Umbilical cord (tissue), 2 donors: Measurements from ENCODE around the gene SPEN. TPM values are rescaled to one million over a fixed set of nuclear protein-coding genes. Genes with fewer than 3 reads are reported as not detected.
"Not testable (repeated sequence)": the region's sequence is repeated elsewhere in the genome, so short reads cannot be mapped to it uniquely, and the experiment has no call there.

Experiments
- DNase-seq: peaks from one replicate; pipeline ENCODE4 v3.0.0-alpha.2; 2015; ENCODE audit warnings: low spot score
- total RNA-seq: library from RNA; depleted of rRNA; stranded (reverse); fragments of >200 nt; gene quantifications from one replicate; pipeline ENCODE4 v1.2.3, GENCODE V29; 2014; ENCODE audit warnings: low replicate concordance; ENCODE audit not compliant: insufficient read depth

SPEN gene, protein sequence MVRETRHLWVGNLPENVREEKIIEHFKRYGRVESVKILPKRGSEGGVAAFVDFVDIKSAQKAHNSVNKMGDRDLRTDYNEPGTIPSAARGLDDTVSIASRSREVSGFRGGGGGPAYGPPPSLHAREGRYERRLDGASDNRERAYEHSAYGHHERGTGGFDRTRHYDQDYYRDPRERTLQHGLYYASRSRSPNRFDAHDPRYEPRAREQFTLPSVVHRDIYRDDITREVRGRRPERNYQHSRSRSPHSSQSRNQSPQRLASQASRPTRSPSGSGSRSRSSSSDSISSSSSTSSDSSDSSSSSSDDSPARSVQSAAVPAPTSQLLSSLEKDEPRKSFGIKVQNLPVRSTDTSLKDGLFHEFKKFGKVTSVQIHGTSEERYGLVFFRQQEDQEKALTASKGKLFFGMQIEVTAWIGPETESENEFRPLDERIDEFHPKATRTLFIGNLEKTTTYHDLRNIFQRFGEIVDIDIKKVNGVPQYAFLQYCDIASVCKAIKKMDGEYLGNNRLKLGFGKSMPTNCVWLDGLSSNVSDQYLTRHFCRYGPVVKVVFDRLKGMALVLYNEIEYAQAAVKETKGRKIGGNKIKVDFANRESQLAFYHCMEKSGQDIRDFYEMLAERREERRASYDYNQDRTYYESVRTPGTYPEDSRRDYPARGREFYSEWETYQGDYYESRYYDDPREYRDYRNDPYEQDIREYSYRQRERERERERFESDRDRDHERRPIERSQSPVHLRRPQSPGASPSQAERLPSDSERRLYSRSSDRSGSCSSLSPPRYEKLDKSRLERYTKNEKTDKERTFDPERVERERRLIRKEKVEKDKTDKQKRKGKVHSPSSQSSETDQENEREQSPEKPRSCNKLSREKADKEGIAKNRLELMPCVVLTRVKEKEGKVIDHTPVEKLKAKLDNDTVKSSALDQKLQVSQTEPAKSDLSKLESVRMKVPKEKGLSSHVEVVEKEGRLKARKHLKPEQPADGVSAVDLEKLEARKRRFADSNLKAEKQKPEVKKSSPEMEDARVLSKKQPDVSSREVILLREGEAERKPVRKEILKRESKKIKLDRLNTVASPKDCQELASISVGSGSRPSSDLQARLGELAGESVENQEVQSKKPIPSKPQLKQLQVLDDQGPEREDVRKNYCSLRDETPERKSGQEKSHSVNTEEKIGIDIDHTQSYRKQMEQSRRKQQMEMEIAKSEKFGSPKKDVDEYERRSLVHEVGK (N-terminal part only)
- total RNA-seq, result 23.1 TPM

DNA sequence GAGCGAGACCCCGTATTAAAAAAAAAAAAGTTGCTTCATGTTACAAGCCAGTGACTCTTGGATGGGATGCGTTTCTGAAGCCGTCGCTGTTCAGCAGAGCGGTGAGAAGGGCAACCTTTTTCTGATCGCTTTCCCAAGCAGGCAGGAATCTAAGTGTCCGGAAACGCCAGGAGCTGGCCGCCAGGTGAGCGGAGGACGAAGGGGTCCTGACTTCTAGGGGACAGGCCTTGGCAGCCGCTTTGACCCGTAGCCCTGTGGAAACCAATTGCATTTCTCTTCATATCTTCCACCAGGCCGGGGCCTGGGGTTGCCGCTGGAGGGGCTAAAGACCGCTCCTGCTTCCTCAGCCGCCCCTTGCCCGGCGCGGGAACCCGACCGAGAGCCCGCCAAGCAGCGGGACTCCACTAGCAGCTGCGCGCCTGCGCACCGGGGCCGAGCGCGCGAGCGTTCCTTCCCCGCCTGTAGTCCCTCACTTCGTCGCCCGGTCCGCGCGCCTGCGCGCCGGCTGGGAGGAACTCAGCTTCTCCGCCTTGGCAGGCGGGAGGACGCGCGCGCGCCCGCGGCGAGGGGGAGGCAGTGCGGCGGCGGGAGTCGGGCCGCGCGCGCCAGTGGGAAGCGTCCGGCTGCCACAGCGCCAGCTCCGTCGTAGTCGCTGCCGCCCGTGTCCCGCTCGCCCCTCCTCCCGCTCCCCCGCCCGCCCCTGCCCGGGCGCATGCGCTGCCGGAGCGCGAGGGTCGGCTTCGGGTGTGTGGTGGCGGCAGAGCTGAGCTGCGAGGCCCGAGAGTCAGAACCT, at the start of gene SPEN:
Gene SPEN (plus strand): TSS at position 608 of the 793 bp plus-strand sequence. CDS start 361 bp downstream, outside the sequence.
- DNase-seq, result peak; percentile 99

DNA sequence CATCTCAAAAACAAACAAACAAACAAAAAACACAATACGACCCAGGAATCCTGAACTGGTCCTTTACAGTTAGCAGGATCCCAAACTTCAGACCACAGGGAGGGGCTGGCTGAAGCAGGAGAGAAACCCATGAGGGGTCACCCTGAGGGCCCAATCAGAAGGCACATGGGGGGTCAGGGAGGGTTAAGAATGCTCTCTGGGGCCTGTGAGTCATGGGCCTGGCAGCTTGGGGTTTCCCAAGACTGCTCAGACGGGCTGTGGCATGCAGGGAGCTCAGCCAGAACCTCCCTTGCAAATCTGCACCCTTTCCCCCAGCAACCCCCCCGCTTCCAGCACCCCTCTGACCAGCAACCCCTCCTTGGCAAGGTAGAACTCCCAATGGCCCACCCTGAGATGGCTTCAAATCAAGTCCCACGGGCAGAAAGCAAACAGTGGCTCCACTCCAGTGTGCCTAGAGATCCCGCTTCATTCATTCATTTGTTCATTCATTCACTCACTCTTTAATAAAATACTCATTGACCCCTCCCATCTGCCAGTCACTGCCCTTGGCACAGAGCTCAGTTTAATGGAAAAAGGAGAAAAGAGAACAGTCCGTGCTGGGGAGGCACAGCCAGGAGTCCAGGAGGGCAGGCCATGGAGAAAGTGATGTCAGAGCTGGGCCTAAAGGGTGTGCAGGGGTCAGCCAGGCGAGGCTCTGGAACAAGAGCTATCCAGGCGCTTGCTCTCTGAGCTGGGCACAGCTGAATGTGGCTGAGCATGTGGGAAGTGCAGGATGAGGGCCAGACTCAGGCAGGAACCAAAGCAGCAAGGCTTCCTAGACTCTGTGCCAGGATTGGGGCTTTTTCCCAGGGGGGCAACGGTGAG, 48.3 kb upstream of the SPEN start:
- DNase-seq, result peak; percentile 85

DNA sequence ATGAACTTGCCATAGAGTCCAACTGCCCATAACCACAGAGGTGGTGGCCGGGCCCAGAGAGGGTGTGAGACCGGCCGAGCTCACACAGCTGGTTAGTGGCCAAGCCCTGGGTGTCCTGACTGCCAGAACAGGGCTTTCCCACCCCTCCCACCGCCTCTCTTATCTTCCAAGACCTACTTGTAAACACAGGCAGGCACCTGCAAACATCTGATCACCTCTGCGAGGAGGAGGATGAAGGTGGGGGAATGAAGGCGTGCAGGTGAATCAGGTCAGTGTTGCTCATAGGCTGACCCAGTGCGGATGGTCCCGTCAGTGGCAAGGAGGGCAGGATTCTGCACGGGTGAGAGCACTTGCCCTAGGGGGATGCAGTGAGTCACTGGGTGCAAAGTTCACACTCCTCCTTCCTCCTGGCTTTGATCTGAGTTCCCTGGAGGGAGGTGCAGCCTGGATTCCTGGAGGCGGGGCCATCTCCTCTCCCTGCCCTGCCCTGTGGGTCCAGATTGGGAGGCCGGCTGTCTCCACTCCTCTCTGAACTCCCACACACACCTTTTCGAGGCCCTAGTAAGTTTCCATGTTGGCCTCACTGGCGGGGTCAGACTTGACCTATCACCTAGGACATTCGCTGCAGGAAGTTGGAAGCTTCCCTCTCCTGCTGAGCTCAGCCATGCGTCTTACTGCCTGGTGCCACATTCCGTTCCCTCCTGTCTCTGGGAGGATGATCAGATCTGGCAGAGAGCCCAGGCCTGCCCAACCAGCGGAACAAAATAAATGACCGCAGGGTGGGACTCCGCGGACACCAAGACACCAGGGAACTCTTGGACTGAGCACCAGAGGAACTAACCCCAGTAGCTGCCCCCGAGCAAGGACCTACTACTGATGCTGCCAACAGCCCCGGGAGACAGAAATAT, 47.3 kb upstream of the SPEN start:
- DNase-seq, result peak; percentile 57

DNA sequence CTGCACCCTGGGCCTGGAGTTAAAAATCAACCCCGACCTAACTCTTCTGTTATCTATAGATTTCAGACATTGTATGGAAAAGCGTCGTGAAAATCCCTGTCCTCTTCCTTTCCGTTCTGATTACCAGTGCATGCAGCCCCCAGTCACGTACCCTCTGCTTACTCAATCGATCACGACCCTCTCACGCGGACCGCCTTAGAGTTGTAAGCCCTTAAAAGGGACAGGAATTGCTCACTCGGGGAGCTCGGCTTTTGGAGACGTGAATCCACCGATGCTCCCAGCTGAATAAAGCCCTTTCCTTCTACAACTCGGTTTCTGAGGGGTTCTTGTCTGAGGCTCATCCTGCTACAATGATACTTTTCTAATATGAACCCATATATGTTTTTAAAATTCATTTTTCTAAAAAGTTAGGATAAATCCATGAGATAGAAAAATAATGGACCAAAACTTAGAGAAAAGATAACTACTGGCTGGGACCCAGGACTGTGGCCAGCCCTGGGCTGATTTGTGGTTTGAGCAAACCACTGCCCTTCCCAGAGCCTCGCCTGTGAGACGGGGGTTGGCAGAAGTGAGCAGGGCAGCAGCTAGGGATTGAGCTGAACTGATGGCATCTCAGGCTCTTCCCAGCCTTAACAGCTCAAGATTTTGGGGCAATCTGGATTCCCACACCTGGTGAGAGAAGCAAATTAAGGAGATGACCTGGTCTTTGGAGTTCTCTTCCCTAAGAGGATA, 45.1 kb upstream of the SPEN start:
- no peak for DNase-seq

DNA sequence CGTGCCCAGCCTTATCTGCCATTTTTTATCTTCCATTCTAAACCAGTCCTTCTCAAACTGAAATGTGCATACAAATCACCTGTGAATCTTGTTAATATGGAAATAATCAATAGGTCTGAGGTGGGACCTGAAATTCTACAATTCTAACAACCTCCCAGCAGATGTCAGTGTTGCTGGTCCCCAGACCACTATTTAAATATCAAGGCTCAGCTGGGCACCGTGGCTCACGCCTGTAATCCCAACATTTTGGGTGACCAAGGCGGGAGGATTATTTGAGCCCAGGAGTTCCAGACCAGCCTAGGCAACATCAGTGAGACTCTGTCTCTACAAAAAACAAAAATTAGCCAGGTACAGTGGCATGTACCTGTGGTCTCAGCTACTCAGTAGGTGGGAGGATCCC, 44.1 kb upstream of the SPEN start:
- DNase-seq, result no peak

DNA sequence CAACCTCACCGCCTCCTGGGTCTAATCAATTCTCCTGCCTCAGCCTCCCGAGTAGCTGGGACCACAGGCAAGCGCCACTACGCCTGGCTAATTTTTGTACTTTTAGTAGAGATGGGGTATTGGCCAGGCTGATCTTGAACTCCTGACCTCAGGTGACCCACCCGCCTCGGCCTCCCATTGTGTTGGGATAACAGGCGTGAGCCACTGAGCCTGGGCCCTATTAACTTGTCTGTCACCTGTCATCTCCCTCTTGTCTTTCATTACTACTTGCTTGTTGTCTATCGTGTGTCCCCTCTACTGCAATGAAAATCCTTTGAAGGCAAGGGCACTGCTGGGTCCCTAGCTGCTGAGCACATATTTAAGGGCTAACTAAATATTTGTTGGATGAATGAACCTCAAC, 43.4 kb upstream of the SPEN start:
- DNase-seq, result no peak

DNA sequence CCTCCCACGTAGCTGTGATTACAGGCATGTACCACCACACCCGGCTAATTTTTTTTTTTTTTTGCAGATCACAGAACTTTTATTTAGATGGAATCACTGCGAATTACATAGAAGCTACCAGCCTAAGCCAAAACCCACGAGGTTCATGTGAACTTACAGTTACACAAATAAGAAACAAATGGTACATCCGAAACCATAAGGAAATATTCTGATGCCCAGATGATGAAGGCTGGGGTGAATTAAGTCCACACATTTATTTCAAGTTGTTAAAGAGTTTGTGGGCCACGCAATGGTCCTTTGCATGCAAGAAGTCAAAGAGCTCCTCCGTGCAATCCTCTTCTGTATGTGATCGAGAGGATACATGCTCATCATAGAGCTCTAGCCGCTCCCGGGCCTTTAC, 40.4 kb upstream of the SPEN start:
- DNase-seq, result no peak

DNA sequence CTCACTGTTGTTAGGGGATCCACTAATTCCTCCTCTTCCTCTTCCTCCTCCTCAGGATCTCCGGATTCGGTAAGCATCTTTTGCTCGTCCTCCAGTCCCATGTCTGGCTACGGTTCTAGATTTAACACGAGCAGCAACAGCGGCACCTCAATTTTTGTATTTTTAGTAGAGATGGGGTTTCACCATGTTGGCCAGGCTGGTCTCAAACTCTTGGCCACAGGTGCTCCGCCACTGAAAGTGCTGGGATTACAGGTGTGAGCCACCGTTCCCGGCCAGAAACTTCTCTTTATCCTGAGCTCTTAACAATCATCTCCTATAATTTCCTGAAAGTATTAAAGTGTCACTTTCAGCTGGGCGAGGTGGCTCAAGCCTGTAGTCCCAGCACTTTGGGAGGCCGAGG, 40.0 kb upstream of the SPEN start, which contains the start of gene UQCRHL:
Gene UQCRHL (minus strand): TSS at position 101 of the 400 bp plus-strand sequence. CDS start 0 bp downstream, at position 101.
- DNase-seq, result not testable (repeated sequence)

DNA sequence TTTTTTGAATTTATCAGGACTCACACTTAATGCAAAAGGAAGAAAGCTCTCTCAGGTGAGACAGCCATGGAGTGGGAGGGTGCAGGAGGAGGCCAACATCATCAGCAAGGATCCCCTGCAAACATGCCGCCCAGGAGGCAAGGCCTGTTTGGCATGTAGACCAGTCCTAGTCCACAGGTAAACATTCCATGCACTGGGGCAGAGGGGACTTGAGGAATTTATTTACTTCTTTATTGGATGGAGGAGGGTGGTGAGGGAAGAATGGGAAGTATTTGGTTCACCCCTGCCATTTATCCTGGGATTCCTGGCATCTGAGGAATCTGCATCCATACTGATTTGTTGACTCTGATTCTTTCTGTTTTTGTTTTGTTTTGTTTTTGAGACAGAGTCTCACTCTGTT, 38.6 kb upstream of the SPEN start:
- no peak for DNase-seq

DNA sequence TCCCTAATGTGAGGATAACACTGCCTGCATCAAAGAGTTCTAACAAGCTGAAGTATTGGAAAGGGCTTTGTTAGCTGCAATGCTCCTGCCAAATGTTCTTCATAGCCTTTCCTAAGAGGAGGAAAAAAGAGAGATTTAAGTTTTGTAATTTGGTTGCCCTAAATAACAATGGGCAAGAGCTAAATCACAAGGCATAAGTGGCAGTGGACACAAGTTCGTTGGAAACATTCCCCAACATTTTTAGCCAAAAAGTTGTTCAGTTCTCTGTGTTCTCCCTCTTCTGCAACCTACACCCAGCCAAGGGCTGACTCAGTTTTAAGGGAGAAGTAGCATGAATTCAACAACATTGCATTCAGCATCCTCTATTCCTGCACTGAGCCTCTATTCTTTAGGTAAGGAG, 37.4 kb upstream of the SPEN start:
- DNase-seq, result no peak

DNA sequence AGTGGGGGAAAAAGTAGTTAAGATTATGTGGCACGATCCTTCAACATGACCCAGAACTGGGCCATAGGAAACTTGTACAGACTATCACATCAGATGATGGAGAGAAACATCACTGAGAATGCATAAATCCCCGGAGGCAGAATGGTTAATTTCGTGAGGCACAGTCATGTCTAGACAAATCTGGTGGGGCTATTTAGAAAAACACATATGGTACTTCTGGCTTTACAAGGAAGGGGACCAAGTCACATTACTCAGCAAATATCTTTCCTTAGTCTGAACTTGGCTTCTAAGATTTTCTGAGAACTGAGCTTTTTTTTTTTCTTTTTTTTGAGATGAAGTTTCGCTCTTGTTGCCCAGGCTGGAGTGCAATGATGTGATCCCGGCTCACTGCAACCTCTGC, 30.8 kb upstream of the SPEN start:
- DNase-seq, result no peak

DNA sequence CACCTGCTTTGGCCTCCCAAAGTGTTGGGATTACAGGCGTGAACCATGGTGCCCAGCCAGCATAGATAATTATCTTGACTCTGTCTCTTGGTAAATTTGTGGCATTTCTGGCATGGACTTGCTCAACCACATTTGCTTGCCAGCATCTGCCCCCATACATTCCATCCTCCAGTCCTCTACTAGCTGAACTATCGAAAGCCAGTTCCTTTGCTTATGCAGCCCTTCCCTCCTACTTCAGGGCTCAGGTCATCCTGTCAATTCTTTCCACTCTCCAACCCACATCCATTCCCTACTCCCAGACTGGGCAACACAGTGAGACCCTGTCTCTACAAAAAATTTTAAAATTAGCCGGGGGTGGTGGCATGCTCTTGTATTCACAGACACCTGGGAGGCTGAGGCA, 27.0 kb upstream of the SPEN start:
- DNase-seq, result no peak

DNA sequence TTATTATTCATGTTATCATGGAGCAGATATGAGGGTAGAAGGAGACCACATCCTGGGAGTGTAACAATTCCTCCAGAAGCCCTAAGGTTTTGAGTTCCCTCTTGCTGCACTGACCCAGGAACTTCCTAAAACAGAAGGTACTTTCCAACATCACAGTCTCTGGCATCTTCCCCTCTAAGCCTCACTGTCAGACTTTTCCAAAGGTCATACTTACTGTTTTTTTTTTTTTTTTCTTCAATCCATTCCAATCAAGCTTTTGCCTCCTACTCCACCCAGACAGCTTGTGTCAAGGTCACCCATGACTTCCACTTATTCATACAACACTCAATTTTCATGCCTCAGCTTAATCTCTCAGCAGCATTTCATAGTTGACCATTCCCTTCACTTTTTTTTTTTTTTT, 21.7 kb upstream of the SPEN start:
- peak; percentile 46 for DNase-seq

DNA sequence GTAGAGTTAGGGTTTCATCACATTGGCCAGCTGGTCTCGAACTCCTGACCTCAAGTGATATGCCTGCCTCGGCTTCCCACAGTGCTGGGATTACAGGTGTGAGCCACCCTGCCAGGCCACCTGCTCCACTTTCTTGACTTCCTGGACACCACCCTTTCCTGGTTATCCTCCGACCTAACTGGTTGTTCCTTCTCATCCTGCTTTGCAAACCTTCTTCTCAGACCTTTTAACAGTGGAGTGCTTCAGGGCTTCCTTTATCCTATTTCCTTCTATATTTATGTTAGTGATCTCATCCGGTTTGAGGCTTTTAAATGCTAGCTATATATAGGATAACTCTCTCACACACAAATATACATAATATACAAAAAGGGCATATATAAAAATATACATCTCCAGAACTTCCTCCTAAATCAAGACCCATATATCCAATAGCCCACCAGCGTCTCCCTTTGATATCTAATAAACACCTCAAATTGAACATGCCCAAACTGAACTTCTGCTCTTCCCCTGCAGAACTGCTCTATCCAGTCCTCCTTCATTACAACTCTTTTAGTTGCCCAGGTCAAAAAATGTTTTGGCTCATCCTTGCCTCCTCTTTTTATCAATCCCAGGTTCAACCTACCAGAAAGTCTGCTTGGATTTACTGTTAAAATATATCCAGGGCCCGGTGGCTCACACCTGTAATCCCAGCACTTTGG, 20.5 kb upstream of the SPEN start:
- DNase-seq, result peak; percentile 18

DNA sequence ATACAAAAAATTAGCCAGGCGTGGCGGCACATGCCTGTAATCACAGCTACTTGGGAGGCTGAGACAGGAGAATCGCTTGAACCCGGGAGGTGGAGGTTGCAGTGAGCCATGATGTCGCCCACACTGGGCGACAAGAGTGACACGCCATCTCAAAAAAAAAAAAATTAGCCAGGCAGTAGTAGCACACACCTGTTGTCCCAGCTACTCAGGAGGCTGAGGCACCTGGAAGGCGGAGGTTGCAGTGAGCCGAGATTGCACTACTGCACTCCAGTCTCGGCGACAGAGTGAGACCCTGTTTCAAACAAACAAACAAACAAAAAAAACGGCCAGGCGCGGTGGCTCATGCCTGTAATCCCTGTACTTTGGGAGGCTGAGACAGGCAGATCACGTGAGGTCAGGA, 19.9 kb upstream of the SPEN start:
- not testable (repeated sequence) for DNase-seq

DNA sequence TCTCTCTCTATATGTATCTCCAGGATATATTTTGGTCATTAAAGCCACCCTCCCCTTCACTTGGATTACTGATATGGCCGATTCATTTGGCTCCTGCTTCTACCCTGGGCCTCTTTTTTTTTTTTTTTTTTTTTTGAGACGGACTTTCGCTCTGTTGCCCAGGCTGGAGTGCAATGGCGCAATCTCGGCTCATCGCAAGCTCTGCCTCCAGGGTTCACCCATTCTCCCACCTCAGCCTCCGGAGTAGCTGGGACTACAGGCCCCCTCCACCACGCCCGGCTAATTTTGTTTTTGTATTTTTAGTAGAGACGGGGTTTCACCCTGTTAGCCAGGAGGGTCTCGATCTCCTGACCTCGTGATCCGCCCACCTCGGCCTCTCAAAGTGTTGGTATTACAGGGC, 18.6 kb upstream of the SPEN start:
- DNase-seq, result not testable (repeated sequence)

DNA sequence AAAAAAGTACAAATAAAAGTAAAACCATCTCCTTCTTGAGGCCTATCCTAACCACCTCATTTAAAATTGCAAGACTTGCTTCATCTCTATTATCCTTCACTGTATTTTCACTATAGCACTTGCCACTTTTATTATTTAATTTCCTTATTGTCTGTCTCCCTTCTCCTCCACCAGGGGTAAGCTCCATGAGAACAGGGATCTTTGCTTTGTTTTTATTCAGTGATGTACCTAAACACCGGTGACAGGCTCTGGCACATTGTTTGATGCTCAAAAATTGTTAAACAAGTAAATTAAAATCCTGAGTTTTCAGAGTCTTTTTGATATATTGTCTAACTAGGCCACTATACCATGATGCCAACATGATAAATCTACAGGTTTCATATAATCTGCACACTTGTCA, 17.2 kb upstream of the SPEN start:
- DNase-seq, result no peak
